NT2/D1 (cell line): ENCODE data around the gene H2BK1.

Experiments used
- SUZ12 ChIP-seq: IDR thresholded peaks from 2 replicates; pipeline ENCODE4 v1.6.1; 2011; ENCODE audit not compliant: insufficient read length, insufficient read depth; ENCODE audit errors: extremely low read depth
- YY1 ChIP-seq: IDR thresholded peaks from 2 replicates; pipeline ENCODE4 v1.6.1; 2011; ENCODE audit not compliant: insufficient read length, insufficient read depth
- ZNF274 ChIP-seq: IDR thresholded peaks from 2 replicates; pipeline ENCODE4 v1.6.1; 2011; ENCODE audit warnings: mild to moderate bottlenecking, low read depth, low read length

- TF ChIP-seq YY1 (no peak), ZNF274 (no peak), SUZ12 (no peak)
Measured at GRCh38 chr7:151235091-151235787, 25.0 kb upstream of the H2BK1 start.
